Naive B cell (primary cell): ENCODE results near the gene RFLNA. TPM values are rescaled to one million over a fixed set of nuclear protein-coding genes. Genes with fewer than 3 reads are reported as not detected.

Experiments
- ATAC-seq, 2 donors: fragments of 150-1000 bp; cut with Tn5 transposase; 2 replicates each; pipeline ENCODE4 v1.10.0; 2021; ENCODE audit warnings: low read depth in 2 of 2, mild to moderate bottlenecking in 2 of 2, moderate library complexity in 2 of 2
- DNase-seq: peaks from one replicate; pipeline ENCODE4 v3.0.0; 2022
- H3K27ac Mint-ChIP-seq, 6 donors: one replicate each; pipeline ENCODE4 v1.8.0; 2020 to 2022; ENCODE audit warnings: mild to moderate bottlenecking in 6 of 6, mixed read lengths in 6 of 6, moderate library complexity in 5 of 6, inconsistent platforms in 2 of 6
- H3K27me3 Mint-ChIP-seq, 3 donors: one replicate each; pipeline ENCODE4 v1.8.0; 2021 to 2022; ENCODE audit warnings: mixed read lengths in 3 of 3, mild to moderate bottlenecking in 1 of 3
- H3K36me3 Mint-ChIP-seq, 2 donors: one replicate each; pipeline ENCODE4 v1.8.0; 2020 to 2022; ENCODE audit warnings: mixed read lengths in 2 of 2, inconsistent platforms in 1 of 2, mild to moderate bottlenecking in 1 of 2
- H3K4me1 Mint-ChIP-seq, 3 donors: one replicate each; pipeline ENCODE4 v1.8.0; 2020 to 2022; ENCODE audit warnings: mixed read lengths in 3 of 3, inconsistent platforms in 1 of 3, mild to moderate bottlenecking in 1 of 3, moderate library complexity in 1 of 3
- H3K4me3 Mint-ChIP-seq, 8 donors: one replicate each; pipeline ENCODE4 v1.8.0; 2020 to 2022; ENCODE audit warnings: mild to moderate bottlenecking in 8 of 8, mixed read lengths in 8 of 8, moderate library complexity in 8 of 8, inconsistent platforms in 2 of 8
- H3K9me3 Mint-ChIP-seq, 7 donors: one replicate each; pipeline ENCODE4 v1.8.0; 2020 to 2022; ENCODE audit warnings: mixed read lengths in 7 of 7, mild to moderate bottlenecking in 5 of 7, inconsistent platforms in 2 of 7, moderate library complexity in 1 of 7
- polyA plus RNA-seq, 6 donors: library from polyadenylated mRNA; unstranded; fragments of 300-500 nt; fragmentation: Illumina TruSeq; gene quantifications; one replicate each; pipeline ENCODE4 v1.2.3, GENCODE V29; 2021; ENCODE audit warnings: low read depth in 6 of 6

RFLNA gene
- polyA plus RNA-seq, 6 donors from 2014 or later = 0.22 TPM; not detected in 5

DNA sequence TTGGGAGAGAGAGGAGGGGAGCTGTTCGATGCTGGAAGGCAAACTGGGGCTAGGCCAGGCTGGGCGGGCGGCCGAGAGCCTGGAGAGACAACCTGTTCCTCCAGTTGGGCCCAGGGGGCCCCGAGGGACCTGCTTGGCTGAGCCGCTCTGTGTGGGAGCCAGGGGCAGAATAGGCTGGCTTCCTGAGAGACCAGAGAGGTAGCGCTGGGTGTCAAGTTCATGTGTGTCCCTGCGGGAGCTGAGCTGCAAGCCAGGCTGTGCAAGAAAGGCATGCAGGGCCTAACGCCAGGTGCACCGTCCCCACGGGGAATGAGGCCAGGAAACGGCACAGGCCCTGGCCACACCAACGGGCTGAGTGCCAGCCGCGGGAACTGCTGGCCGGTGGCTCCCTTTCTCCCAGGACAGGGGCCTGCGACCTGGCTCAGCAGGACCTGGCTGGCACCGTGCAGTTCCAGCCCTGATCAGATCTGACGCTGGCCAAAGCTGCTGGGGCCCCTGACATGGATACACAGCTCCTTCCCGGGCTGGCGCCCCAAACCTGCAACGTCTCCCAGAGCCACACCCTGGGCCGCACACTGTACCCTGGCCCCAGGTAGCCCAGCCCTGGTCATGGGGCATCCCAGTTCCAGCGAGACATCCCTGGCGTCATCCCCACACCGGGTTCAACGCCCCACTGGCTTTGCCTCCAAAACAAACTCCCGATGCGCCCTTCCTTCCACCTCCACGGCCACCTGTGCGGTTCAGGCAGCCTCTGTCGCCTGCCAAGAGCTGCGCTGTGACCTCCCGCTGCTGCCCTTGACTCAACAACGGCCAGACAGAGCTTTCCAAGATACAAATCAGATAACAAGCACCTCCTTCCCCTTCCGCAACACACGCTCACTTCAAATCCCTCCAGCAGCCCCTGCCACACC, 65.0 kb downstream of the RFLNA start:
- Mint-ChIP-seq H3K4me1 (peaks cover 0 to 6% (median 0%) of the 10 kb centered on the region in 3 donors), H3K4me3 (peak overlapping the region in 1 of 8 donors; percentile 58), H3K27me3 (no peaks in the 10 kb centered on the region), H3K9me3 (no peaks in the 10 kb centered on the region), H3K36me3 (peaks cover 4 to 27% of the 10 kb centered on the region in 2 donors), H3K27ac (peak overlapping the region in 3 of 6 donors; percentile 27 to 63 (median 47))
- ATAC-seq (no peak), DNase-seq (no peak)

DNA sequence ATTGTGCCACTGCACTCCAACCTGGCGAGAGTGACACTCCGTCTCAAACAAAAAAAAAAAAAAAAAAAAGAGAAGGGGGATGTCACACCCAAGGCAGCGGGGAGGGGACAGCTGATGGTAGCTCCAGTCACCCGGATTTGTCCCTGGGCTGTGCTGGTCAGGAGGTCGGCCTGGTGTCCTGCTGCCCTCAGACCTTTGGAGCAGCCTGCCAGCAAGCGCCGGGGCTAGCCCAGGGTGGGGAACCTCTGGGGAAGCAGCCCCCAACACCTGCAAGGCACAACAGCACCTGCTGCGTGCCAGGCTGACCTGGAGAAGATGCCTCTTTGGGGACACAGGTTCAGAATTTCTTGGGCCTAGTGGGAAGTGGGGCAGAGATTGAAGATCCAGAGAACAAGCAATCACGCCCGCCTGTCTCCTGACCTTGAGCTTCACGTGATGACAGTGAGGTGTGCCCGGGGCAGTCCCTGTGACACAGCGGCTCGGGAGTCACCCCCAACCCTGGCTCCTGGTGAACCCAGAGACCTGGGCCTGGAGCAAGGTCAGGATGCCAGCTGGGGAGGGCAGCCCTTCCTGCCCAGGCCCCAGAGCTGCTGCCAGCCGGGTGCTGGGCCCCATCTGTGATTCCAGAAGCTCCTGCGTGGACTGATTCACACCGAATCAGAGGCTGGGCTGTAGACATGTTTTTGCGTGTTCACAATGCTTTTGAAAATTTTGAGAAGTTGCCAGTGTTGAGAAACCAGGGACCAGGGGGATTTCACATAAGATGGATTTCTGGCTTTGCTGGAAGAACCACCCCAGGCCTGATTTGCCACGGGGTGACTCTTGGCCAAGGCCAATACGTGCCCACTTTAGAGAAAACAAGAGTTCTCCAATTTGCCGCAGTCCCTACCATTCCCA, 66.4 kb downstream of the RFLNA start:
- Mint-ChIP-seq H3K36me3 (peaks cover 4 to 18% of the 10 kb centered on the region in 2 donors), H3K9me3 (no peaks in the 10 kb centered on the region), H3K4me3 (no peak overlapping the region), H3K4me1 (peaks cover 2 to 10% (median 7%) of the 10 kb centered on the region in 3 donors), H3K27me3 (no peaks in the 10 kb centered on the region), H3K27ac (peak overlapping the region in 2 of 6 donors; percentile 47 to 61)
- DNase-seq (no peak), ATAC-seq (no peak)

DNA sequence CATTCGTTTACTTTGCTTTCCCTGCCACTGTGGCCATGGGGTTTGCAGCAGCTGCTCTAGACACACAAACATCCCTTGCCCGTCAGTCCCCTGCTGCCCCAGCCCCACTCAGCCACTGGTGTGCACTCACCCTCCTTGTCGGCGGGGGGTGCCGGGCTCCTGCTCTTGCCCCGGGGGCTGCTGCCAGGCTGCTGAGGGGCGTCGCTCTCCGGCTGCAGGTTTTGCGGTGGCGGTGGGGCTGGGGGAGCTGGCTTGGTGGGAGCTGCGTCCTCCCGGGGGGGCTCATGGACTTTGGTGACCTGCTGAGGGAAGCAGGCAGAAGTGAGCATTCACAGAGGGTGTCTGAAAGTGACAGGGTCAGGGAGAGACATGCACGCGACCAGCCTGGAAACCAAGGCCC, 67.1 kb downstream of the RFLNA start:
- H3K9me3 Mint-ChIP-seq = no peaks in the 10 kb centered on the region
- no peak overlapping the region for H3K27ac Mint-ChIP-seq

DNA sequence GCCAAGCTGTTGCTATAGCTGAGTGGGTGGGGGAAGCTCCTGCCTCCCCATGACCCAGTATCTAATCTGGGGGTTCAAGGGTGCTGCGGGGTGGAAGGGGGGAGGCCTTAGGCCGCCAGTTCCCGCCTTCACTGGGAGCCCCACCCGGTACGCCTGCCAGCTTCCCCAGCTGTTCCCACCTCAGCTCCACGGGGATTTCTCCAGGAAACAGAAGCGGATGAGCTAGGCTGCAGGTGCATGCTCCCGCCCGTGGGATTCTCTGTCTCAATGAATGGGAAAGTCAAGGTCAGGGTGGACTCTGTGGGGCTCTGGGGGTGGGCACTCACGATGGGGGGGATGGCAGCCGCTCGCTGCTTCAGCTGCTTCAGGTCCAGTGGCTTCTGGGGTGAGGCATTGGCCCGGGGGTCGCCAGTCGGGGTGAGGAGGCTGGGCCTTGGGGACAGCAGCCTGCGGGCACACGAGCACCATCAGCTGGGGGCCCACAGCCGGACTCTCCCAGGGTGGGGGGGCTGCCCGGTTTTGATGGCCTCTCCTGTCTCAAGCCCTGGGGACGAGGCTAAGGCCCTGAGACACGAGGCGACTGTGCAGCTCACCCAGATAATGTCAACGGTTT, 68.6 kb downstream of the RFLNA start:
- ATAC-seq (no peak), DNase-seq (no peak)
- Mint-ChIP-seq H3K4me1 (peaks cover 2 to 10% (median 10%) of the 10 kb centered on the region in 3 donors), H3K9me3 (no peaks in the 10 kb centered on the region), H3K4me3 (no peak overlapping the region), H3K27ac (no peak overlapping the region), H3K27me3 (no peaks in the 10 kb centered on the region), H3K36me3 (peaks cover 0 to 7% of the 10 kb centered on the region in 2 donors)

More for the DNA sequence above, 67.1 kb downstream of the RFLNA start:
- ATAC-seq (no peak), DNase-seq (no peak)
- peaks cover 4 to 16% of the 10 kb centered on the region in 2 donors for H3K36me3 Mint-ChIP-seq
- peaks cover 2 to 10% (median 7%) of the 10 kb centered on the region in 3 donors for H3K4me1 Mint-ChIP-seq
- H3K4me3 Mint-ChIP-seq = no peak overlapping the region
- H3K27me3 Mint-ChIP-seq = no peaks in the 10 kb centered on the region

DNA sequence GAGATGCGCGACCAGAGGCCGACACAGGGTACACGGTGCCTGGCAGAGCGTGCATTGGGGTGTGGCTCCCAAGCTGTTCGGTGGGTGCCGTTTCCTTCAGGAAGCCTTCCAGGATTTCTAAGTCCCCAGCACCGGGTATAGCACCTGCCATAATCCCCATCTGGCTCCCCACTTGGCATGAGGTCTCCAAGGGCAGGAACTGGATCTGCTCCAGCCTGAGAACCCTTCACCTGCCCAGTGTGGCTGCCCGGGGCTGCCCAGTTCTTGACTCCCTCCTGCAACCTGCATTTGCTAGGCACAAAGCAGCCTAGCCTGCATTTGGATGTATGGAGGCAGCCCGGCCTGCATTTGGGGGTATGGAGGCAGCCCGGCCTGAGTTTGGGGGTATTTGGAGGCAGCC, 69.7 kb downstream of the RFLNA start:
- no peak for ATAC-seq
- no peak for DNase-seq
- Mint-ChIP-seq H3K4me1 (peaks cover 2 to 14% (median 10%) of the 10 kb centered on the region in 3 donors), H3K9me3 (no peaks in the 10 kb centered on the region), H3K4me3 (no peak overlapping the region), H3K36me3 (peaks cover 0 to 7% of the 10 kb centered on the region in 2 donors), H3K27ac (no peak overlapping the region), H3K27me3 (no peaks in the 10 kb centered on the region)
